ENCODE data around the gene BICDL1.
A peak's percentile ranks its signal among the peaks of the same experiment; 100 is the strongest.

BICDL1 gene

GRCh38 chr12:120099738-120100137, 110.7 kb downstream of the BICDL1 start:
- DNase-seq (ENCODE audit: low read depth in 1 of 2, low spot score in 1 of 2): no peak

GRCh38 chr12:120100630-120101029, 111.6 kb downstream of the BICDL1 start:
- DNase-seq (ENCODE audit: low read depth in 1 of 2, low spot score in 1 of 2): no peak

- DNase-seq (ENCODE audit: low read depth in 1 of 2, low spot score in 1 of 2): no peak
Measured at GRCh38 chr12:120101182-120101581, 112.1 kb downstream of the BICDL1 start.

- no peak for DNase-seq (ENCODE audit: low read depth in 1 of 2, low spot score in 1 of 2)
Measured at GRCh38 chr12:120101617-120102016, 112.6 kb downstream of the BICDL1 start.

GRCh38 chr12:120102189-120103043, 113.4 kb downstream of the BICDL1 start:
- DNase-seq (ENCODE audit: low read depth in 1 of 2, low spot score in 1 of 2): no peak

GRCh38 chr12:120103044-120103338, 114.0 kb downstream of the BICDL1 start:
- no peak for DNase-seq (ENCODE audit: low read depth in 1 of 2, low spot score in 1 of 2)

- DNase-seq (ENCODE audit: low read depth in 1 of 2, low spot score in 1 of 2): no peak
Measured at GRCh38 chr12:120103371-120103770, 114.3 kb downstream of the BICDL1 start.

GRCh38 chr12:120106151-120106550, 117.1 kb downstream of the BICDL1 start:
- DNase-seq (ENCODE audit: low read depth in 1 of 2, low spot score in 1 of 2): no peak

- DNase-seq (ENCODE audit: low read depth in 1 of 2, low spot score in 1 of 2): no peak
Measured at GRCh38 chr12:120109570-120110267, 120.7 kb downstream of the BICDL1 start.

GRCh38 chr12:120110550-120111501, 121.8 kb downstream of the BICDL1 start:
- peak in 1 of 2 donors; percentile 18 for DNase-seq (ENCODE audit: low read depth in 1 of 2, low spot score in 1 of 2)

- DNase-seq (ENCODE audit: low read depth in 1 of 2, low spot score in 1 of 2): no peak
Measured at GRCh38 chr12:120115066-120115465, 126.0 kb downstream of the BICDL1 start.

GRCh38 chr12:120115692-120116440, 126.8 kb downstream of the BICDL1 start:
- DNase-seq (ENCODE audit: low read depth in 1 of 2, low spot score in 1 of 2): no peak

- DNase-seq (ENCODE audit: low read depth in 1 of 2, low spot score in 1 of 2): no peak
Measured at GRCh38 chr12:120116441-120116791, 127.4 kb downstream of the BICDL1 start, which contains the start of gene RAB35. Gene RAB35 (minus strand): TSS chr12:120116753. CDS start chr12:120116650, 103 bp downstream.

- DNase-seq (ENCODE audit: low read depth in 1 of 2, low spot score in 1 of 2): peak; percentile 97
Measured at GRCh38 chr12:120116792-120117651, 128.0 kb downstream of the BICDL1 start.

GRCh38 chr12:120117961-120118320, 128.9 kb downstream of the BICDL1 start:
- no peak for DNase-seq (ENCODE audit: low read depth in 1 of 2, low spot score in 1 of 2)

- no peak for DNase-seq (ENCODE audit: low read depth in 1 of 2, low spot score in 1 of 2)
Measured at GRCh38 chr12:120118321-120119061, 129.5 kb downstream of the BICDL1 start.

- DNase-seq (ENCODE audit: low read depth in 1 of 2, low spot score in 1 of 2): no peak
Measured at GRCh38 chr12:120119271-120119973, 130.4 kb downstream of the BICDL1 start.

- DNase-seq (ENCODE audit: low read depth in 1 of 2, low spot score in 1 of 2): no peak
Measured at GRCh38 chr12:120121343-120121742, 132.3 kb downstream of the BICDL1 start.
